ENCODE results near the gene SMURF1.

Gene SMURF1

GRCh38 chr7:99141841-99142726 lies 1.8 kb downstream of the SMURF1 start:
- peak; percentile 32 to 61 for DNase-seq (ENCODE audit: low read depth in 2 of 2)

- DNase-seq (ENCODE audit: low read depth in 2 of 2) = no peak
These were observed 2.6 kb downstream of the SMURF1 start for GRCh38 chr7:99141334-99141733.

DNA sequence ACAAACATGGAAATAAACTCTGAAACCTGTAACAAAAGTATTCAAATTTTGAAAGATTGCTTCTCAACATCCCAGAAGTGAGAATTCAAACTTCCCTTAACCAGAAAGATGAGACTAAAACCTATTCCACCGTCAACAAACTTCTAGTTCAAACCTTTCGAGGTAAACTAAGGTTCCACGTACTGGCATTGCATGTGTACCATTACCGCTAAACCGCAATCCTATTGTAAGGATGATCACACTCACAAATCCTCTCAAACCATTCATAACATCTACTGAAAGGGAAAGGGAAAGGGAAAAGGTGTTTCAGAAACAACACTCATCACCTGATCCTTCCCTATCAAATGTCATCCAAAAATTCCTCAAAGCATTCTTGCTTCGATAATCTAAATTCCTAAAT lies 3.1 kb downstream of the SMURF1 start:
- no peak for DNase-seq (ENCODE audit: low read depth in 2 of 2)

GRCh38 chr7:99139036-99139435 lies 4.9 kb downstream of the SMURF1 start:
- DNase-seq (ENCODE audit: low read depth in 2 of 2) = no peak

GRCh38 chr7:99137411-99138180 lies 6.3 kb downstream of the SMURF1 start:
- no peak for DNase-seq (ENCODE audit: low read depth in 2 of 2)

GRCh38 chr7:99135938-99136337 lies 8.0 kb downstream of the SMURF1 start:
- no peak for DNase-seq (ENCODE audit: low read depth in 2 of 2)

DNA sequence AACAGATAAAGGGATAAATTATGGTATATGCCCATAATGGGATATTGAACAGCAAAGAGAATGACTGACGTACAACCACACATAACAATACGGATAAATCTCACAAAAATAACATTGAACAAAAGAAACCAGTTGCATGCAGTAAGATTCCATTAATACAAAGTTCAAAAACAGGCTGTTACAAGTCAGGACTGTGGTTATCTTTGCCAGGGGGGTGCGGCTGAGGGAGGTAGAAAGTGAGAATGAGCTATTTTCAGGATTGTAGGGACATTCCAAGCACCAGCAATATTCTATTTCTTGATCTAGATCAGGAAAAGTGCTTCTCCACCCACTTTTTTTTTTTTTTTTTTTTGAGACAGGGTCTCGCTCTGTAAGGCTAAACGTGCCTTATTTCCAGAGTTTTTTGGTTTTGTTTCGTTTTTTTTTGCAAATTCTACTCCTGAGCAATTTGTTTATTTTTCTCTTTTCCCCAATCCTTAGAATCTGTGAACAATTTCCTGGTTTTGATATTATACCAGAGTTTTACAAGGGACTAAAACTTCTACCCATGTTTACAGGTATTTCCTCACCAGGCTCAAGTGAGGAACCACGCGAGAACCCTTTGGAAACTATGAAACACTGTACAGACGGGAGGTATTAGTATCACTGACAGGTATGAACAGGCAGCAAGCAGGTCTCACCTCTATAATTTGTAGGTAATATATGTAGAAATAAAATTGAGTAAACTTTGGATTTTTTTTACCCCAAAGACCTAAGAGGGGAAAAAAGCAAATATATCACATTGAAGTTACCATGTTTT lies 9.9 kb downstream of the SMURF1 start:
- no peak for DNase-seq (ENCODE audit: low read depth in 2 of 2)

DNA sequence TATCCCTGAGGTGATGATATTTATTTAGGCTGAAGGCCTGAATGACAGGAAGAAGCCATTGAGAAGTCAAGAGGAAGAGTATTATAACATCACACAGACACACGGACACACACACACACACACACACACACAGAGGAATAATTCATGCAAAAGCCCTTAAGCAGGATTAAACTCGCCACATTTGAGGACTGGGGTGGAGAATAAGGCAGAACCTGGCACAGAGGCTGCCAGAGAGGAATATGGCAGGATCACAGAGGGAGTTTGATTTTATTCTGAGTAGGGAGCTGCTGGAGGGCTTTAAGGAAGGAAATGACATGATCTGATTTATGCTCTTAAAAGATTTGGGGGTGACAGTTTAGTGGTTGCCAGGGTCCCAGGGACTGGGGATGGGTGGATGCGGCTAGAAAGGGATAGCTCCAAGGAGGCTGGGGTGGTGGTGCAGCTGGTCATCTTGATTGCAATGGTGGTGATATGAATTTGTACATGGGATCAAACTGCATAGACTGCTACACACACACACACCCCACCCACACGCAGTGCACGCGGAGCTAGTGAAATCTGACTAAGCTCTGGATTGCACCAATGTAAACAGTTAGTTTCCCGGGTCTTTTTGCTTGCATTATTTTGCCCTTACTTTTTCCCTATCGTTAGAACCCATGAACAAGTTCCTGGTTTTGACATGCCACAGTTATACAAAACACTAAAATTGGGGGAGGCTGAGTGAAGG lies 11.2 kb downstream of the SMURF1 start:
- no peak for DNase-seq (ENCODE audit: low read depth in 2 of 2)

- DNase-seq (ENCODE audit: low read depth in 2 of 2) = no peak
These were observed 12.6 kb downstream of the SMURF1 start for GRCh38 chr7:99131290-99131689.

GRCh38 chr7:99129536-99129935 lies 14.4 kb downstream of the SMURF1 start:
- DNase-seq (ENCODE audit: low read depth in 2 of 2) = no peak

- no peak for DNase-seq (ENCODE audit: low read depth in 2 of 2)
These were observed 14.9 kb downstream of the SMURF1 start for GRCh38 chr7:99129001-99129400.

GRCh38 chr7:99128076-99128950 lies 15.6 kb downstream of the SMURF1 start:
- DNase-seq (ENCODE audit: low read depth in 2 of 2) = no peak

GRCh38 chr7:99127636-99128035 lies 16.3 kb downstream of the SMURF1 start:
- DNase-seq (ENCODE audit: low read depth in 2 of 2) = no peak

DNA sequence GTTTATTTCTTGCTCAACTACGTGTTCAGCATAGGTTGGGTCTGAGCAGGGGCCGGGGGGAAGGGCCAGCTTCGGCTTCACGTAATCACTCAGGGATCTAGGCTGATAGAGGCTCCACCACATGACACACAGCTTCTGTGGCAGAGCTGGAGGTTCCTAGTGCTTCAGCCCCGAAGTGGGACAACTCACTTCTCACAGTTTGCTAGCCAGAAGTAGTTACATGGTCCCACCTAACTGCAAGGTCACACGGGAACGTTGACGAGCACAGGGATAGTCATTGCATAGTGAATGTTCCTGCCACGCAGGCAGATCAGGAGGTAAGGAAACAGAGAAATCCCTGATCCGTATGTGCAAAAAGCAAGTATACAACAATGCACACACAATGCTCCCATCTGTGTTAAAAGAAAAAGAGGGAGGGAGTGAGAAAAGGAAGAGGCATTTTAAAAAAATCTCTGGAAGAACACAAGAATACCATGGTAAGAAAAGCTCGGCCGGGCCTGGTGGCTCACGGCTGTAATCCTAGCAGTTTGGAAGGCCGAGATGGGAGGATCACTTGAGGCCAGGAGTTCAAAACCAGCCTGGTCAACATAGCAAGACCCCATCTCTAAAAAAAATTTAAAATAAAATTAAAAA lies 16.9 kb downstream of the SMURF1 start:
- no peak for DNase-seq (ENCODE audit: low read depth in 2 of 2)

DNA sequence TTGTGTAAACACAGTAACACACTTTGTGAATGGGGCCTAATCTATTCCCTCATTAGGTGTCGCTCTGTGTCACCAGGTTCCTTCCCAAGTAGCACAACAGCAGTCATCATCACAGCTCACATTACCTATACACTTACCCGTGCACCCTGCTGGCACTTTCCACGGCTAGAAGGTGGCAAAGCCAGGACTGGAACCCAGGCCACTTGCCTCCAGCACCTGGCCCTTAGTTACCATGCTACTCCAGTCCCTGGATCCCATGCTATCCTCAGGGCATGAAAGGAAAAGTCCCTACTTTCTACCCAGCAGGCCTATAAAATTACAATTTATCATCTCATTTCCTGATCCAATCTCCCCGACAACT lies 18.4 kb downstream of the SMURF1 start:
- DNase-seq (ENCODE audit: low read depth in 2 of 2) = no peak

DNA sequence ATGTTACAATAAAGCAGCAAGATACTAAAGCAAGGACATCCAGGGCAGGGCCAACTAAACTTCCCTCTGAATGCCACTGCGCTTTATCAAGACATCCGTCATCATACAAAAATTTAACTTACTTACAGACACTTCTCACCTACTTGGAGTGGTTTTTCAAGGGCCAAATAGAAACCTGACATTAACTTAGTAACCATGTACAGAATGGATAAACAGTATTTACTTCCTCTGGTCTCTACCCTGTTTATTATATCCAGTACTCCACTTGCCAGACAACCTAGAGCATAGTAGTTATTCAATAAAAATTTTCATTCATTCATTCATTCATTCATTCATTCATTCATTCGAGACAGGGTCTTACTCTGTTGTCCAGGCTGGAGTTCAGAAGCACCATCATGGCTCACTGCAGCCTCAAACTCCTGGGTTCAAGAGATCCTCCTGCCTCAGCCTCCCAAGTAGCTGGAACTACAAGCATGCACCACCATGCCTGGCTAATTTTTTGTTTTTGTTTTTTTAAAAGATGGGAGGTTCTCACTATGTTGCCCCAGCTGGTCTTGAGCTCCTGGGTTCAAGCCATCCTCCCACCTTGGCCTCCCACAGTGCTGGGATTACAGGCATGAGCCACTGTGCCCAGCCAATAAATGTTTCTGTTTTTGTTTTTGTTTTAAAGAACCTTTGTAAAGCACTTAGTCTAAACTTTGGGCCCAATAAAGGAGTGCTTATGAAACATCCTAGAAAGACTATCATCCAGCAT lies 19.0 kb downstream of the SMURF1 start:
- no peak for DNase-seq (ENCODE audit: low read depth in 2 of 2)

DNA sequence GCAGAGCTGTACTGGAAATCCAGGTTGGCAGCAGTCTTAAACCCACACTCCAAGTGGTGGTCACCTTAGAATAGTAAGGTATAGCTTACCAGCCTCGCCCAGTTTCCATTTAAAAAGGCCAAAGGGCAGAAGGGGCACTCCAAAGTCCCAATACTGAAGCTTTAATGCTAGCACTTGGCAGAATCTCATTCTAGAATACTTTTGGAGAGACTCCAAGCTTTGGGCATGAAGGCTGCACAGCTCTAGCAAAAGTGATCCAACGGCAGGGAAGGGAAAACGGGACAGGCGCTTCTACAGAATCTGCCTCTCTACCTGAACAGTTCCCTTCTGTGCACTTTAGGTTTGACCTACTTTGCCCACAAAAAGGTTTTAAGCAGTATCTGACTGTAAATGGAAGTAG lies 19.7 kb downstream of the SMURF1 start:
- no peak for DNase-seq (ENCODE audit: low read depth in 2 of 2)

DNA sequence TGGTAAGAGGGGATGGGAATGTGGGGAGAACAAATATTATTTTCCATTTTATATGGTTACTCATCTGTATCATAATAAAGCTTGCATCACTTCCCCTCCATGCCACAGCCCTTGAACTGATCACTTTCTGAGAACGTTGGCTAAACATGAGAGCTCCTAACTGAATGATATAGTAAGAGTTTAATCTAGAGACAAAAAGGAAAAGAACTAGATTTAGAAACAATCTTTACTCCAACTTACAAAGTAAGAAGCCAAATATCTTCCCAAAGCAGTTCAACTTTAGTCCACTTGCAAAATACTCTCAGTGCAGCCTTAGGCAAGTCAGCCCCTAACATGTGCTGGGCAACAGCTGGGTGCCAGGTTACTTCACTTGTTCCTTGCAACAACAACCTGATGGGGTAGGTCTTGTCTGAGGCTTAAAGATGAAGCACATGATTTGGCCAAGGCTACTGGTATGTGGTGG lies 20.3 kb downstream of the SMURF1 start:
- no peak for DNase-seq (ENCODE audit: low read depth in 2 of 2)

- DNase-seq (ENCODE audit: low read depth in 2 of 2) = no peak
These were observed 21.1 kb downstream of the SMURF1 start for GRCh38 chr7:99122762-99123161.

All from stimulated activated CD4-positive, alpha-beta T cell treated with anti-CD3 and anti-CD28 coated beads, Interleukin-12 subunit alpha, Interleukin-12 subunit beta, amount 100 ng/mL, for 24 hours (primary cell).